Naive B cell (primary cell): ENCODE measurements around the gene CAMTA2. TPM values are rescaled to one million over a fixed set of nuclear protein-coding genes. Genes with fewer than 3 reads are reported as not detected.

Source experiments
- ATAC-seq, 2 donors: fragments of 150-1000 bp; cut with Tn5 transposase; 2 replicates each; pipeline ENCODE4 v1.10.0; 2021; ENCODE audit warnings: low read depth in 2 of 2, mild to moderate bottlenecking in 2 of 2, moderate library complexity in 2 of 2
- DNase-seq: peaks from one replicate; pipeline ENCODE4 v3.0.0; 2022
- H3K27ac Mint-ChIP-seq, 6 donors: one replicate each; pipeline ENCODE4 v1.8.0; 2020 to 2022; ENCODE audit warnings: mild to moderate bottlenecking in 6 of 6, mixed read lengths in 6 of 6, moderate library complexity in 5 of 6, inconsistent platforms in 2 of 6
- H3K27me3 Mint-ChIP-seq, 3 donors: one replicate each; pipeline ENCODE4 v1.8.0; 2021 to 2022; ENCODE audit warnings: mixed read lengths in 3 of 3, mild to moderate bottlenecking in 1 of 3
- H3K36me3 Mint-ChIP-seq, 2 donors: one replicate each; pipeline ENCODE4 v1.8.0; 2020 to 2022; ENCODE audit warnings: mixed read lengths in 2 of 2, inconsistent platforms in 1 of 2, mild to moderate bottlenecking in 1 of 2
- H3K4me1 Mint-ChIP-seq, 3 donors: one replicate each; pipeline ENCODE4 v1.8.0; 2020 to 2022; ENCODE audit warnings: mixed read lengths in 3 of 3, inconsistent platforms in 1 of 3, mild to moderate bottlenecking in 1 of 3, moderate library complexity in 1 of 3
- H3K4me3 Mint-ChIP-seq, 8 donors: one replicate each; pipeline ENCODE4 v1.8.0; 2020 to 2022; ENCODE audit warnings: mild to moderate bottlenecking in 8 of 8, mixed read lengths in 8 of 8, moderate library complexity in 8 of 8, inconsistent platforms in 2 of 8
- H3K9me3 Mint-ChIP-seq, 7 donors: one replicate each; pipeline ENCODE4 v1.8.0; 2020 to 2022; ENCODE audit warnings: mixed read lengths in 7 of 7, mild to moderate bottlenecking in 5 of 7, inconsistent platforms in 2 of 7, moderate library complexity in 1 of 7
- polyA plus RNA-seq, 6 donors: library from polyadenylated mRNA; unstranded; fragments of 300-500 nt; fragmentation: Illumina TruSeq; gene quantifications; one replicate each; pipeline ENCODE4 v1.2.3, GENCODE V29; 2021; ENCODE audit warnings: low read depth in 6 of 6

Gene CAMTA2
- polyA plus RNA-seq, 6 donors from 2014 or later, result 3.3 to 16.7 (median 5.2) TPM

DNA sequence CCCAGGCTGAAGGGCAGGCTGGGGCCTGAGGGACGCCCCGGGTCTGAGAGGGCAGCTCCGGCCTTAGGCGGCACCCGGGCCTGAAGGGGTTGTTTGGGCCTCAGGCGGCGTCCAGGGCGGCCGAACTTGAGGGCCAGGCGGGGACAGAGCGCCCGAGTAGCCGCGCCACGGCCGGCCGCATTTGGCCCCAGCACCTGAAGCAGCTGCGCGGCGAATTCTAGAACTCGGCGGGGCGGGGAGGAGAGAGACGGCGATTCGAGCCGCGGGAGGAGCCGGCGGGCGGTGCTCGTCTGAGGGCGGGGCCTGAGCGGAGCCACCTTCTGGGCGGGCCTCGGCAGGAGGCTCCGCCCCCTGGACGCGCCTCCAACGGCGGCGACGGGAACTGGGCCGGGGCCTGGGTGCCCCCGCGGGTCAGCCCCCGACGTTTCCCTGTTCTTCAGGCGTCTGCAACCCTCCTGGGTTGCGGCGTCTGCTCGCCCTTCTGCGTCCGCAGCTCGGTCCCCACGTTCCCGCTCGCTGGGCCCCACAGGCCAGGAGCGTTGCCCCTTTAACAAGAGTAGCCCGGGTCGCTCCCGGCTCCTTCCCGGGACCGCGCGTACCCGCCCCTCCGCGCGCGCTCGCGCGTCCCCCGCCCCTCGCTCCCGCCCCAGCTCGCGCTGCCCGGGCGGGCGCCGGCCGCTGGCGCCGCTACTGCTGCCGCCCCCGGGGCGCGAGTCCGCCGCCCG, 10.0 kb upstream of the CAMTA2 start, which contains the start of the genes INCA1 and KIF1C:
Gene INCA1, minus strand, starts transcription at position 221 of the 725 bp plus-strand sequence. CDS start 3,085 bp downstream, outside the sequence.
Gene KIF1C, plus strand, starts transcription at position 649 of the 725 bp plus-strand sequence. CDS start 2,297 bp downstream, outside the sequence.
- H3K4me1 Mint-ChIP-seq, result peaks cover 23 to 30% (median 28%) of the 10 kb centered on the region in 3 donors
- DNase-seq (peak; percentile 91), ATAC-seq (peak; percentile 91 to 93)
- H3K36me3 Mint-ChIP-seq, result peaks cover 0 to 4% of the 10 kb centered on the region in 2 donors
- H3K9me3 Mint-ChIP-seq, result no peaks in the 10 kb centered on the region
- peaks cover 0 to 13% (median 3%) of the 10 kb centered on the region in 3 donors for H3K27me3 Mint-ChIP-seq
- H3K4me3 Mint-ChIP-seq, result peak within 1 kb of the TSS; percentile 79 to 93 (median 86)
- peak within 1 kb of the TSS in 4 of 6 donors; percentile 29 to 93 (median 66) for H3K27ac Mint-ChIP-seq

DNA sequence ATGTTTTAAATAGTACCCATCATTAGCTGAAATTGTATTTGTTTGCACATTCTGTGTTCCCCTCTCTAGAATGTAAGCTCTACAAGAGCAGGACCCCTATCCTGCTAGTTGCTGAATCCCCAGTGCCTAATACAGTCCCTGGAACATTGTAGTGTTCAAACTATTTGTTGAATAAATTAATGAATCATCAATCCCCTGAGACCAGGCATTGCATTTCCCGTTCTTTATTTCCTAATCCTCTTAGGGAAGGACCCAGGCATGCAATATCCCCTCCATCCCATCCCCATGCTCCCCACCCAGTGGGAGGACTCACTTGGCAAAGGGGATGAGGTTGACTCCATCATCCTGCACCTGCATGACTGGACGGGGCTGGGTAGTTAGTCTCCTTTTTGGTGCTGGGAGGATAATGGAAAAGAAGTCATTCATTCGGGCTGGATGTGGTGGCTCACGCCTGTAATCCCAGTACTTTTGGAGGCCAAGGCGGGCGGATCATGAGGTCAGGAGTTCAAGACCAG, 6.7 kb upstream of the CAMTA2 start:
- H3K9me3 Mint-ChIP-seq, result no peaks in the 10 kb centered on the region

DNA sequence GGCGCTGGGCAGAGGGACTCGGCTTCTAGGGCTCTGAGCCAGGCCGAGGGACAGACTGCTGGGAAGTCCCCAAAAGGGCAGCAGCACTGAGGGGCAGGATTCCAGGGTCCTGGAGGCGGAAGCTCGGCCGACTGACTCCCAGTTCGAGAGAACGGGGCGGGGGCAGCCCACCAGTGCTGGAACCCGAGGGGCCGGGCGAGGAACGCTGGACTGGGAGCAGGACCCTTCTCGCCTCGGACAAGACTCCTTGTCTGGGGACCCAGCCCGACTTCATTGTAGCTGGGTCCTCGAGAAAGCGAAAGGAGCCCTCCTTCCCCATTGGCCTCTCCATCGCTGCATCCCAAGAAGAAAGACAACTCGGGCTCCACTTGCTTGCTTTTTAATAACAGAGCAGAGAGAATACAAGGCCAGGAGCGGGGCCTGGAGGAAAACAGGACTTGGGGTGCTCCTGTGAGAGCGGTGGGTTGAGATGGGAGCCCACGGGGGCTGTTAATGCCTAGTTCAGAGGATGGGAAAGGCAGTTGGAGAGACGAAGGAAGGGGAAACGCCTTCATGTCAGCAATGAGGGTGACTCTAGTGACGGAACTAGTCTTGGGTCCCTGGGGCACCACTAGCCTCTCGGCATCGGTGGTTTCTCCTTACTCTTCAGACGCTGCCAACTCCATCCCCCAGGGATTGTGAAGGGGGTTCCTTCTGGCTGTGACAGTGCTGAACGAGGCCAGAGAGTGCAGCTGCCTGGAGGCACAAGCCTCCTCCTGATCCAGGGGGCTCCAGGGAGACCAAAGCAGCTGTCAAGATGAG, 492 bp upstream of the CAMTA2 start:
- no peak for DNase-seq
- no peaks in the 10 kb centered on the region for H3K27me3 Mint-ChIP-seq
- H3K27ac Mint-ChIP-seq, result peak overlapping the region; percentile 92 to 96 (median 96)
- peaks cover 40 to 41% (median 40%) of the 10 kb centered on the region in 3 donors for H3K4me1 Mint-ChIP-seq
- no peaks in the 10 kb centered on the region for H3K9me3 Mint-ChIP-seq
- H3K36me3 Mint-ChIP-seq, result peaks cover 0 to under 1% of the 10 kb centered on the region in 2 donors
- peak overlapping the region; percentile 83 to 96 (median 94) for H3K4me3 Mint-ChIP-seq
- peak; percentile 44 to 62 for ATAC-seq

More for the DNA sequence above, 6.7 kb upstream of the CAMTA2 start:
- H3K27ac Mint-ChIP-seq, result no peak overlapping the region
- H3K4me3 Mint-ChIP-seq, result peak overlapping the region in 1 of 8 donors; percentile 7
- DNase-seq (no peak), ATAC-seq (no peak)
- peaks cover 0 to 13% (median 0%) of the 10 kb centered on the region in 3 donors for H3K27me3 Mint-ChIP-seq
- no peaks in the 10 kb centered on the region for H3K36me3 Mint-ChIP-seq
- peaks cover 22 to 25% (median 25%) of the 10 kb centered on the region in 3 donors for H3K4me1 Mint-ChIP-seq

DNA sequence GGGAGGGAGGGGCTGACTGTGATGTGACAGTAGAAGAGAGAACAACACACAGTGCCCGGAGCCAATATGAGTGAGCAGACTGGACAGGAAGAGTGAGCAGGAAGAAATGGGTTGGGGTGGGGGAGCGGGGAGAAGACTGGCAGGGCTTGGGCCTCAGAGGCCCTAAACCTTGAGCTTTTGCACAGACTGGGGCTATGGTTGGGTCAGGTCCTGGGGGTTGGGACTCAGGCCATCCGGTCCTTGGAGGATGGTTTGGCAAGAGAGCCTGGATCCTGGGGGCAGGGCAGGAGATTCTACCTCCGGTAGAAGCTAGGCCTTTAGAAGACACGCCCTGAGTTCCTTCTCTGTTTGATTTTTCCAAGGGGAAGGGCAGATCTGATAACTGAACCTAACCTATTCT, 1.1 kb downstream of the CAMTA2 start:
- Mint-ChIP-seq H3K9me3 (no peaks in the 10 kb centered on the region), H3K27me3 (no peaks in the 10 kb centered on the region), H3K4me1 (peaks cover 50 to 55% (median 53%) of the 10 kb centered on the region in 3 donors), H3K27ac (peak overlapping the region in 5 of 6 donors; percentile 65 to 96 (median 91)), H3K4me3 (peak overlapping the region; percentile 83 to 96 (median 94)), H3K36me3 (peaks cover 4 to 16% of the 10 kb centered on the region in 2 donors)
- DNase-seq (no peak), ATAC-seq (no peak)

DNA sequence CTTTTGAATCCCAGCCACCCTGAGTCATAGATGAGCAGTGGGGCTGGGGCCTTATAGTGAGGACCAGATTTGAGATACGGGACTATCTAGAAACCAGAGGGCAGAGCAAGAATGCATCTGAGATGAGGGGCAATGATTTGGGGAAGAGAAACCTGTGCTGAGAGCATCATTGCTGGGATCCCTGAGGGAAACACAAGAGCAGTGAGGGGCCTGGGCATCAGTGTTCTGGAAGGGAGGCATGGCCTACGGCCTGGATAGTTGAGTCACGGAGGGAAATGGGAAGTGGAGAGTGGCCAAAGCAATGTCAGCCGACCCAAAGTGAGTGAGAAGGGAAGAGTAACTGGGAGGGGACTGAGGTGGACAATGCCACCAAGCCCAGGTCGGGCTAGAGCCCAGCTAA, 5.2 kb downstream of the CAMTA2 start:
- Mint-ChIP-seq H3K27me3 (no peaks in the 10 kb centered on the region), H3K9me3 (no peaks in the 10 kb centered on the region), H3K4me1 (peaks cover 54 to 61% (median 60%) of the 10 kb centered on the region in 3 donors), H3K27ac (peak overlapping the region in 5 of 6 donors; percentile 16 to 92 (median 81)), H3K36me3 (peaks cover 9 to 24% of the 10 kb centered on the region in 2 donors), H3K4me3 (peak overlapping the region in 3 of 8 donors; percentile 15 to 68 (median 67))
- DNase-seq (no peak), ATAC-seq (no peak)

DNA sequence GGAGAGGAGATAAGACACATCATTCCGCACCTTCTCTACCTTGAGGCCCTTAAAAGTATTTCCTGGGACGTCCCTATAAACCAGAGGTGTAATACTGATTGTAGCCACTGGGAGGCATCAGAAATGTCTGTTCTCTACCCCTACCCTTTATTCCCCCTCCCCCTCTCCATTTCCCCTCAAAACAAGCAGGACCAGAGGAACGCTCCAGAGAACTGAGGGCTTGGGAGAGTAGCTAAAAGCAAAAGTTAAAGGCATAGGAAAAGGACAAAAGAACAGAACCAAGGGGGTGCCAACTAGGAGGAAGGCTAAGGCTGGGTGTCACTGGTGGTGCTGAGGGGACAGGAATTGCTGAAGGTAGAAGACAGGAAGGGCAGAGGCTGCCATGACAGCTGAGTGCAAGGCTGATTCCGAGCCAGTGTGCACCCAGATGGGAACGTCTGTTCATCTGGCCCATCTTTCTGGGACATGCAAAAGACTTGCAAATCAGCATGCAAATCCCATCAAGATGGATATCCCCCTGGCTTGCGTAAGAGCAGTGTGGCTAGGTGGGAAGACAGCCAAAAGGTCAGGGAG, 6.7 kb downstream of the CAMTA2 start:
- peaks cover 9 to 26% of the 10 kb centered on the region in 2 donors for H3K36me3 Mint-ChIP-seq
- DNase-seq (no peak), ATAC-seq (peak; percentile 49 to 54)
- H3K27me3 Mint-ChIP-seq, result no peaks in the 10 kb centered on the region
- H3K4me1 Mint-ChIP-seq, result peaks cover 42 to 50% (median 45%) of the 10 kb centered on the region in 3 donors
- H3K27ac Mint-ChIP-seq, result peak overlapping the region in 5 of 6 donors; percentile 26 to 89 (median 79)
- no peaks in the 10 kb centered on the region for H3K9me3 Mint-ChIP-seq
- H3K4me3 Mint-ChIP-seq, result peak overlapping the region in 3 of 8 donors; percentile 1 to 88 (median 7)

DNA sequence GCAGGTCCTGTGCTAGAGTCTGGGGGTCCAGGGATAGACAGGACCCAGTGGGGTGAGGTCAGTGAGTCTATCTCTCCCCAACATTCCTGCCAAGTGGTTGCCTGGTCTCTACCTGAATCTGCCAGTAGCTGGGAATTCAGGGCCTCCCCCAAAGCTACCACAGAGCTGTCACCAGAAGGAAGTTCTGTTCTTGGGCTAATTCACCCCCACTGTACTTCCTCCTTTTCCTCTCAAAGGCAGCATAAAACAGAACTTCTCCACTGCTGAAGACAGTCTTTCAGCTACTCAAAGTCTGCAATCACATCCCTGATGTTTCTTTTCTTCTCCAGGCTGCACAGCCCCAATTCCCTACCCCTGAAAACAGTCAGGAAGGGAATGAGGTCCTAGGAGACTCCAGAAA, 8.7 kb downstream of the CAMTA2 start:
- DNase-seq (no peak), ATAC-seq (peak; percentile 80 to 90)
- Mint-ChIP-seq H3K27ac (peak overlapping the region in 4 of 6 donors; percentile 43 to 85 (median 67)), H3K4me1 (peaks cover 46 to 52% (median 48%) of the 10 kb centered on the region in 3 donors), H3K9me3 (no peaks in the 10 kb centered on the region), H3K27me3 (no peaks in the 10 kb centered on the region), H3K36me3 (peaks cover 9 to 45% of the 10 kb centered on the region in 2 donors), H3K4me3 (peak overlapping the region in 6 of 8 donors; percentile 18 to 62 (median 46))

DNA sequence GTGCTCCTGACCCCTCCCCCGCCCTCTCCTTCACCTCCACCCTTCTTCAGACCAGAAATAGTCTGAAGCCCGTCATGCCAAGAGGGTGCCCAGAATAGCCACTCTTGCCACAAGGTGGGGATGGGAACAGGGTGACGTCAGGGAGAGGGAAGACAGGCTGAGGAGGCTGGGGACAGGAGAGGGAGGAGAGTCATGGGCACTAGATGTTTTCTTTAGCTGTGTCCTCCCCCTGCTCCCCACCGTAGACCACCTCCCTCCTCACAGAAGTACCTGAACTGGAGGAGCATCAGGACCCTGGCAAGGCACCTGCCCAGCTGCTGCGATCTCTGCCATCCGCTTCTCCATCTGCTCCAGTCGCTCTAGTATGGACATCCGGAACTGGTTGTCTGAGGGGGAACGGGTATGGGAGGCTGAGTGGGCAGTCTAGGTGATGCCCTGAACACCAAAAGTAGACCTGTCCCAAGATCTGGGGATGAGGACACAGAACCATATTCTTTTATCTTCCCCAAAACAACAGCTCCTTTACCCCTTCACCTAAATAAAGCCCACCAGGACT, 13.3 kb downstream of the CAMTA2 start:
- ATAC-seq (no peak), DNase-seq (no peak)
- Mint-ChIP-seq H3K27me3 (no peaks in the 10 kb centered on the region), H3K9me3 (no peaks in the 10 kb centered on the region), H3K4me3 (no peak overlapping the region), H3K4me1 (peaks cover 14 to 35% (median 21%) of the 10 kb centered on the region in 3 donors), H3K36me3 (peaks cover 0 to 29% of the 10 kb centered on the region in 2 donors), H3K27ac (no peak overlapping the region)

DNA sequence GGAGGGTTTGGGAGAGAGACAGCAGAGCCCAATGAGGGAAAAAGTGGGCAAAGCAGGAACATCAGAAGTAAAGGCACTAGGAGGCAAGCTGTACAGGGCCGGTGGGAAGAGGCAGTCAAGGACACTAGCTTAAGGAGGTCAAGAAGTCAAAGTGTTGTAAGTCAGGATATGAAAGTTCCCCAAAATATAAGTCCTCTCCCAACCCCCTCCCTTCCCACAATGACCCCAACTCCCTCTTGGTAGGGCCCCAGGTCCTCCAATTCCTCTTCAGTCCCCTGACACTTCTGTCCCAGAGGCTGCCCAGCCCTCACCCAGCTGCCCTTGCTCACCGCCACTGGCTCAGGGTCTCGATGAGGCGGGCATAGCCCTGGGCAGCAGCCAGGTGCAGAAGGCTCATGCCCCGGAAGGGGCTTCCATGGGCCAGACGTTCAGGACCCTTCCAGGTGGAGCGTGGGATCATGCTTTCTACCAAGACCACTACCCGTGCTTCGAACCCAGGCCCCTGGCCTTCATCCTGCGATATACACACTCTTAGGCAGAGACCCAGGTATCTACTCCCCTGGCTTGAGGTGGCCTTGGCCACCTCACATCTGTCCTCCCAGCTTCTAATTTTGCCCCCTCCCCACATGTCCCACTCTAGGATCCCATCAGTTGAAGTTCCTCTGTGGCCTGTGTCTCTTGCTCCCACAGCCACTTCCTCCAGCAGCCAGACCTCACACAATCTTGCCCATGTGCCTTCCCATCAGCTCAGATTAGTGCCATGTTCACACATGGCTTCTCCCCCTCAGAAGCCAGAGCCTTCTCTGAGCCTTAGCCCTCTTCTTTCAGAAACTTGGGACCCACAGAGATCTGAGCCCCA, 14.0 kb downstream of the CAMTA2 start:
- no peaks in the 10 kb centered on the region for H3K27me3 Mint-ChIP-seq
- ATAC-seq (no peak), DNase-seq (no peak)
- peak overlapping the region in 1 of 6 donors; percentile 65 for H3K27ac Mint-ChIP-seq
- no peak overlapping the region for H3K4me3 Mint-ChIP-seq
- no peaks in the 10 kb centered on the region for H3K9me3 Mint-ChIP-seq
- peaks cover 0 to 29% of the 10 kb centered on the region in 2 donors for H3K36me3 Mint-ChIP-seq
- H3K4me1 Mint-ChIP-seq, result peaks cover 7 to 30% (median 14%) of the 10 kb centered on the region in 3 donors

DNA sequence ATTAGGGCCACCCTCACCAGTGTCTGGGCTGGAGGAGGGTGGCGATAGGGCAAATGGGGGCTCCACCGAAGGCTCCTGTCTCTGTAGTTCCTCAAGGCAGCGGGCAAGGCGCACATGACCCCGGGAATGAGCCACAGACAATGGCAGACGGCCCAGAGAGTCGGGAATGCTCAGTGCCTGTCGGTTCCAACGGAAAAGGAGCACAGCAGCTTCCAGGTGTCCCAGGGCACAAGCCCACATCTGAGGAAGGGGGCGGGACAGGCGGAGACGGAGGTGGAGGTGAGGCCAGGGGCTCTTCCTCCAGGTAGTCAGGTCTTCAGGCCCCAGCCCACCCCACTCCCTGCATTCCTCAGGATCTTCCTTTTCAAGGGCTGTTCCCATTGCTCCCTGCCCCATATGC, 14.7 kb downstream of the CAMTA2 start:
- H3K4me3 Mint-ChIP-seq, result no peak overlapping the region
- H3K4me1 Mint-ChIP-seq, result peaks cover 2 to 26% (median 10%) of the 10 kb centered on the region in 3 donors
- DNase-seq (no peak), ATAC-seq (no peak)
- no peaks in the 10 kb centered on the region for H3K27me3 Mint-ChIP-seq
- peaks cover 0 to 29% of the 10 kb centered on the region in 2 donors for H3K36me3 Mint-ChIP-seq
- H3K9me3 Mint-ChIP-seq, result no peaks in the 10 kb centered on the region
- H3K27ac Mint-ChIP-seq, result peak overlapping the region in 3 of 6 donors; percentile 27 to 65 (median 29)

DNA sequence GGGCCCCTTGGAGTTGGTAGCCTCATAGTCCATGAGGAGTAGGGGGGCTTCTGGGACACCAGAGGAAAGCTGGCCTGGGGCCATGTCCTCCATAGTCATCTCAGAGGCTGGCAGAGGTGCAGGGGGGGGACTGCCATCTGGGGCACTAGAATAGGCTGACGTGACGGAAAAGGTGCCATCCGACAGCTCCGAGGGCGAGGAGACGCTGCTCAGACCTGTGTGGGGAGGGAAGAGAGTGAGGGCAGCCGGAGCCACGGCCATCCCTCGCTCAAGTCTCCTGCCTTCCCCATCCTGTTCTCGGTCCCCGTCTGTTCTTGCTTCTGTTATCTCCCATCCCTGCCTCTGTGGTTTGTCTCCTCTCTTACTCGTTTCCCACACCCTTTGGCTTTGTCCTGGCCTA, 15.2 kb downstream of the CAMTA2 start:
- Mint-ChIP-seq H3K4me3 (no peak overlapping the region), H3K4me1 (peaks cover 2 to 26% (median 10%) of the 10 kb centered on the region in 3 donors), H3K9me3 (no peaks in the 10 kb centered on the region), H3K27me3 (no peaks in the 10 kb centered on the region), H3K36me3 (peaks cover 0 to 29% of the 10 kb centered on the region in 2 donors), H3K27ac (peak overlapping the region in 3 of 6 donors; percentile 27 to 65 (median 29))
- ATAC-seq, result no peak
- no peak for DNase-seq

DNA sequence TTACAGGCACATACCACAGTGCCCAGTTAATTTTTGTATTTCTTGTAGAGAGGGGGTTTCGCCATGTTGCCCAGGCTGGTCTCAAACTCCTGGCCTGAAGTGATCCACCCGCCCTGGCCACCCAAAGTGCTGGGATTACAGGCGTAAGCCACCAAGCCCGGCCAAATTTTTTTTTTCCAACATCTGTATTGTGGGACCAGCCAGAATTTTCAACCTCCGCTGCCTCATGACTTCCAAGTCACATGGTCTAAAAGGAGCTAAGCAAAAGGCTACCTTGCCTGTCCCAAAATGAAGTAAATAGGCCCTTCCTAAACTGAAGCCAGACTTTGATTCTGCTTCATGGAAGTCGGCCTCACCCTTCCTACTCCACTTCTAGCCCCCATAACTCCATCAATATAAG, 15.6 kb downstream of the CAMTA2 start:
- peaks cover 0 to 29% of the 10 kb centered on the region in 2 donors for H3K36me3 Mint-ChIP-seq
- H3K27me3 Mint-ChIP-seq, result no peaks in the 10 kb centered on the region
- no peak overlapping the region for H3K4me3 Mint-ChIP-seq
- ATAC-seq (no peak), DNase-seq (no peak)
- no peak overlapping the region for H3K27ac Mint-ChIP-seq
- H3K9me3 Mint-ChIP-seq, result no peaks in the 10 kb centered on the region
- H3K4me1 Mint-ChIP-seq, result peaks cover 2 to 26% (median 10%) of the 10 kb centered on the region in 3 donors
